GM12878 (cell line): ENCODE measurements around the gene BTG2. TPM values are rescaled to one million over a fixed set of nuclear protein-coding genes. Genes with fewer than 3 reads are reported as not detected.

Source experiments
- ASH2L ChIP-seq: fragments of 300-600, 200-600 bp; sonication (generic); IDR thresholded peaks from 2 replicates; pipeline ENCODE4 v1.6.1; 2017; ENCODE audit warnings: low read depth, mild to moderate bottlenecking, borderline replicate concordance
- BACH1 ChIP-seq: fragments of 450-650 bp; IDR thresholded peaks from 2 replicates; pipeline ENCODE4 v1.6.1; 2017; ENCODE audit warnings: mild to moderate bottlenecking, borderline replicate concordance
- BHLHE40 ChIP-seq, 2 experiments: fragments of 450-650 bp in 1 of 2; IDR thresholded peaks; 2 replicates each; pipeline ENCODE4 v1.6.1; 2011 to 2017; ENCODE audit warnings: low read depth in 2 of 2, borderline replicate concordance in 1 of 2, improper control_type of control experiment in 1 of 2, low read length in 1 of 2, mild to moderate bottlenecking in 1 of 2
- BRCA1 ChIP-seq: IDR thresholded peaks from 2 replicates; pipeline ENCODE4 v1.6.1; 2011; ENCODE audit warnings: low read depth, low read length, improper control_type of control experiment
- CREB1 ChIP-seq: IDR thresholded peaks from 2 replicates; pipeline ENCODE4 v1.6.1; 2012; ENCODE audit warnings: low read depth, mild to moderate bottlenecking, inconsistent platforms
- CREM ChIP-seq: IDR thresholded peaks from 2 replicates; pipeline ENCODE4 v1.6.1; 2014; ENCODE audit warnings: antibody characterized with exemption, low read depth
- EED ChIP-seq: sonication (generic); IDR thresholded peaks from 2 replicates; pipeline ENCODE4 v1.6.1; 2016; ENCODE audit warnings: antibody characterized with exemption, low read depth
- EZH2 ChIP-seq: IDR thresholded peaks from 2 replicates; pipeline ENCODE4 v1.6.1; 2012; ENCODE audit warnings: low read depth, mild to moderate bottlenecking, control low read depth, inconsistent platforms, low read length, borderline replicate concordance; ENCODE audit not compliant: control insufficient read depth
- FOXM1 ChIP-seq: IDR thresholded peaks from 2 replicates; pipeline ENCODE4 v1.6.1; 2012; ENCODE audit warnings: low read depth, mild to moderate bottlenecking, inconsistent platforms, low read length, moderate library complexity
- HCFC1 ChIP-seq: fragments of 150-350 bp; IDR thresholded peaks from 2 replicates; pipeline ENCODE4 v1.6.1; 2014; ENCODE audit warnings: low read length
- KLF5 ChIP-seq: fragments of 450-650 bp; IDR thresholded peaks from 2 replicates; pipeline ENCODE4 v1.6.1; 2014; ENCODE audit warnings: mild to moderate bottlenecking; ENCODE audit not compliant: partially characterized antibody
- LARP7 ChIP-seq: fragments of 450-650 bp; IDR thresholded peaks from 2 replicates; pipeline ENCODE4 v1.6.1; 2017; ENCODE audit warnings: mild to moderate bottlenecking
- NFXL1 ChIP-seq: fragments of 450-650 bp; IDR thresholded peaks from 2 replicates; pipeline ENCODE4 v1.6.1; 2017; ENCODE audit warnings: antibody characterized with exemption, mild to moderate bottlenecking, borderline replicate concordance
- NR2C1 ChIP-seq: fragments of 450-650 bp; IDR thresholded peaks from 2 replicates; pipeline ENCODE4 v1.6.1; 2017; ENCODE audit warnings: antibody characterized with exemption, mild to moderate bottlenecking, moderate library complexity
- NR2C2 ChIP-seq: IDR thresholded peaks from 2 replicates; pipeline ENCODE4 v1.6.1; 2011; ENCODE audit warnings: borderline replicate concordance, low read depth; ENCODE audit not compliant: control insufficient read depth, insufficient read length
- PML ChIP-seq: IDR thresholded peaks from 2 replicates; pipeline ENCODE4 v1.6.1; 2012; ENCODE audit warnings: low read length, inconsistent platforms
- RAD51 ChIP-seq: fragments of 450-650 bp; IDR thresholded peaks from 2 replicates; pipeline ENCODE4 v1.6.1; 2016; ENCODE audit warnings: moderate library complexity, mild to moderate bottlenecking, inconsistent platforms
- RCOR1 ChIP-seq: conservative IDR thresholded peaks from 2 replicates; pipeline ENCODE4 v1.6.1; 2012; ENCODE audit warnings: low read depth, low read length, improper control_type of control experiment
- SIX5 ChIP-seq: IDR thresholded peaks from 2 replicates; pipeline ENCODE4 v1.6.1; 2011; ENCODE audit warnings: mild to moderate bottlenecking, low read depth, low read length, moderate library complexity; ENCODE audit not compliant: severe bottlenecking
- SMARCA5 ChIP-seq: fragments of 450-650 bp; IDR thresholded peaks from 2 replicates; pipeline ENCODE4 v1.6.1; 2017; ENCODE audit warnings: mild to moderate bottlenecking
- TAF1 ChIP-seq: IDR thresholded peaks from 2 replicates; pipeline ENCODE4 v1.6.1; 2011; ENCODE audit warnings: mild to moderate bottlenecking, low read depth, low read length, borderline replicate concordance
- TCF3 ChIP-seq: IDR thresholded peaks from 2 replicates; pipeline ENCODE4 v1.6.1; 2012; ENCODE audit warnings: low read depth, mild to moderate bottlenecking, low read length, borderline replicate concordance; ENCODE audit not compliant: insufficient read depth
- ZNF217 ChIP-seq: fragments of 450-650 bp; IDR thresholded peaks from 2 replicates; pipeline ENCODE4 v1.6.1; 2017; ENCODE audit warnings: antibody characterized with exemption, mild to moderate bottlenecking
- ZSCAN29 ChIP-seq: fragments of 450-650 bp; IDR thresholded peaks from 2 replicates; pipeline ENCODE4 v1.6.1; 2017; ENCODE audit warnings: mild to moderate bottlenecking, moderate library complexity
- ZZZ3 ChIP-seq: IDR thresholded peaks from 2 replicates; pipeline ENCODE4 v1.6.1; 2011; ENCODE audit warnings: low read depth; ENCODE audit not compliant: control insufficient read depth, insufficient read length
- polyA plus RNA-seq, 11 experiments: library from polyadenylated mRNA; depleted of rRNA in 4 of 11; unstranded in 6 of 11; stranded (reverse) in 5 of 11; fragments of >200 nt; fragmentation: Nextera tagmentation in 4 of 11; fragmentation: Illumina TruSeq in 1 of 11; extraction: Ambion mirVana in 4 of 11; extraction: Trizol in 1 of 11; gene quantifications; 1 replicate in 1 of 11; 2 replicates in 10 of 11; pipeline versions ENCODE4 v1.2.1 to v1.2.3, GENCODE V29; 2011 to 2016; ENCODE audit warnings: inconsistent platforms in 2 of 11, missing spikeins in 2 of 11, low read depth in 1 of 11
- total RNA-seq, 4 experiments: library from RNA; depleted of rRNA in 3 of 4; stranded (reverse); fragments of >200 nt in 3 of 4; fragmentation: Illumina TruSeq in 1 of 4; extraction: Trizol in 1 of 4; gene quantifications; 2 replicates each; pipeline versions ENCODE4 v1.2.1 to v1.2.3, GENCODE V29; 2013 to 2021
- TF ChIP-seq, protein P1 (sequence below): IDR thresholded peaks from 2 replicates; pipeline ENCODE4 v1.6.1; 2012; ENCODE audit warnings: mild to moderate bottlenecking, low read depth, low read length
- TF ChIP-seq, protein P2 (sequence below), 3 experiments: IDR thresholded peaks in 2 of 3; conservative IDR thresholded peaks in 1 of 3; 2 replicates each; pipeline ENCODE4 v1.5.1; 2011; ENCODE audit warnings: low read depth in 3 of 3, low read length in 3 of 3, mild to moderate bottlenecking in 3 of 3, control low read depth in 2 of 3, moderate library complexity in 2 of 3, inconsistent platforms in 1 of 3, mixed read lengths in 1 of 3; ENCODE audit not compliant: control insufficient read depth in 2 of 3, insufficient read depth in 1 of 3; ENCODE audit errors: extremely low read depth in 1 of 3

The BTG2 gene
- total and polyA plus RNA-seq, 10 of the 15 experiments (the other 5 are each of a cell fraction or from before 2014, with no cell fraction given), result 23.3 to 160 (median 98.1) TPM

DNA sequence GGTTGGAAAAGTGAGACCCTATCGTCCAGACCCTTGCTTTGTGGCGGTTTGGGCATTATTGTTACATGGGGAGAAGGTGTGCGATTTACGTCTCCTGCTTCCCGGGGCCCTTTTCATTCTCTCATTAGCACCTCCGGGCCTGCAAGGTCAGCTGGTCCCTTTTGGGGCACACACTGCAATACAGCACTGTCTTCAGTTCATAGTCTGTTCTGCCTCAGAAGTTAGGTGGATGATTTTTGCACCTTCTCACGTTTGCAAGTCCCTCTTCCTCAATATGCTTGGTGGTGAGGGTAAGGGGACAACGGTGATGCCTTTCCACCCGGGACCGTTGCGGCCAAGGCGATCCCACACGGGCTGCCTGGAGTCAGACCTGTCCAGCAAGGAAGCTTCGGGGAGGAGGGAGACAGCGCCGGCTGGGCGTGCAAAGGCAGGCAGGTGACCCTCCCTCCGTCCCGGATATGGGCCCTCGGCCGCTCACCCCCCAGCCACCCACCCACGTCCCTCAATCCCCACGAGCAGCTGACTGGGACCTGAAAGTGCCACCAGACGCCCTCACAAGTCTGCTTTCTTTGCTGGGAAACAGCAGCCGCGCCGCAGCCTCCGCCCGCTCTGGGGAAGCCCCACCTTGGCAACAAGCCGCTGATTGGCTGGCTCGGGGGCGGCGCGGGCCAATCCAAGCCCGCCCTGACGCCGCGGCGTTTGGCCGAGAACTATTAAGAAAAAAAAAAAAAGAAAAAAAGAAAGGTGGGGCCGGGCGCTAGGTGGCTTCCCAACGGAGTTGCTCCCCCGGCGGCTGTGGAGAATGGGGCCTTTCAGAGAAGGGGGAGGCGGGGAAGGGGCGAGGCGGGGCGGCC, 21.7 kb downstream of the BTG2 start (continued):
- TF ChIP-seq, protein P1, sequence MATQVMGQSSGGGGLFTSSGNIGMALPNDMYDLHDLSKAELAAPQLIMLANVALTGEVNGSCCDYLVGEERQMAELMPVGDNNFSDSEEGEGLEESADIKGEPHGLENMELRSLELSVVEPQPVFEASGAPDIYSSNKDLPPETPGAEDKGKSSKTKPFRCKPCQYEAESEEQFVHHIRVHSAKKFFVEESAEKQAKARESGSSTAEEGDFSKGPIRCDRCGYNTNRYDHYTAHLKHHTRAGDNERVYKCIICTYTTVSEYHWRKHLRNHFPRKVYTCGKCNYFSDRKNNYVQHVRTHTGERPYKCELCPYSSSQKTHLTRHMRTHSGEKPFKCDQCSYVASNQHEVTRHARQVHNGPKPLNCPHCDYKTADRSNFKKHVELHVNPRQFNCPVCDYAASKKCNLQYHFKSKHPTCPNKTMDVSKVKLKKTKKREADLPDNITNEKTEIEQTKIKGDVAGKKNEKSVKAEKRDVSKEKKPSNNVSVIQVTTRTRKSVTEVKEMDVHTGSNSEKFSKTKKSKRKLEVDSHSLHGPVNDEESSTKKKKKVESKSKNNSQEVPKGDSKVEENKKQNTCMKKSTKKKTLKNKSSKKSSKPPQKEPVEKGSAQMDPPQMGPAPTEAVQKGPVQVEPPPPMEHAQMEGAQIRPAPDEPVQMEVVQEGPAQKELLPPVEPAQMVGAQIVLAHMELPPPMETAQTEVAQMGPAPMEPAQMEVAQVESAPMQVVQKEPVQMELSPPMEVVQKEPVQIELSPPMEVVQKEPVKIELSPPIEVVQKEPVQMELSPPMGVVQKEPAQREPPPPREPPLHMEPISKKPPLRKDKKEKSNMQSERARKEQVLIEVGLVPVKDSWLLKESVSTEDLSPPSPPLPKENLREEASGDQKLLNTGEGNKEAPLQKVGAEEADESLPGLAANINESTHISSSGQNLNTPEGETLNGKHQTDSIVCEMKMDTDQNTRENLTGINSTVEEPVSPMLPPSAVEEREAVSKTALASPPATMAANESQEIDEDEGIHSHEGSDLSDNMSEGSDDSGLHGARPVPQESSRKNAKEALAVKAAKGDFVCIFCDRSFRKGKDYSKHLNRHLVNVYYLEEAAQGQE, result no peak
- TF ChIP-seq KLF5, result no peak
- no peak for TF ChIP-seq SIX5
- no peak for TF ChIP-seq CREB1
- TF ChIP-seq NR2C2, result no peak
- TF ChIP-seq LARP7, result peak; percentile 72
- peak; percentile 85 for TF ChIP-seq EED
- TF ChIP-seq BACH1, result peak; percentile 79; the same call in 1 of the 2 replicates
- TF ChIP-seq HCFC1, result no peak
- TF ChIP-seq, protein P2, sequence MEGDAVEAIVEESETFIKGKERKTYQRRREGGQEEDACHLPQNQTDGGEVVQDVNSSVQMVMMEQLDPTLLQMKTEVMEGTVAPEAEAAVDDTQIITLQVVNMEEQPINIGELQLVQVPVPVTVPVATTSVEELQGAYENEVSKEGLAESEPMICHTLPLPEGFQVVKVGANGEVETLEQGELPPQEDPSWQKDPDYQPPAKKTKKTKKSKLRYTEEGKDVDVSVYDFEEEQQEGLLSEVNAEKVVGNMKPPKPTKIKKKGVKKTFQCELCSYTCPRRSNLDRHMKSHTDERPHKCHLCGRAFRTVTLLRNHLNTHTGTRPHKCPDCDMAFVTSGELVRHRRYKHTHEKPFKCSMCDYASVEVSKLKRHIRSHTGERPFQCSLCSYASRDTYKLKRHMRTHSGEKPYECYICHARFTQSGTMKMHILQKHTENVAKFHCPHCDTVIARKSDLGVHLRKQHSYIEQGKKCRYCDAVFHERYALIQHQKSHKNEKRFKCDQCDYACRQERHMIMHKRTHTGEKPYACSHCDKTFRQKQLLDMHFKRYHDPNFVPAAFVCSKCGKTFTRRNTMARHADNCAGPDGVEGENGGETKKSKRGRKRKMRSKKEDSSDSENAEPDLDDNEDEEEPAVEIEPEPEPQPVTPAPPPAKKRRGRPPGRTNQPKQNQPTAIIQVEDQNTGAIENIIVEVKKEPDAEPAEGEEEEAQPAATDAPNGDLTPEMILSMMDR (IDR thresholded peaks at IDR 0.05 in 2 of 3, conservative IDR thresholded peaks at IDR 0.05 in 1 of 3; ENCODE audit: control insufficient read depth in 2 of 3, extremely low read depth in 1 of 3, insufficient read depth in 1 of 3, low read depth in 3 of 3, low read length in 3 of 3), result peak in 2 of 3 experiments; percentile 12 to 22; a peak in 1 of 6 replicates
- no peak for TF ChIP-seq PML
- TF ChIP-seq NFXL1, result no peak; the same call in 1 of the 2 replicates
- TF ChIP-seq NR2C1, result no peak
- TF ChIP-seq BRCA1, result no peak
- TF ChIP-seq EZH2, result no peak
- TF ChIP-seq ASH2L, result no peak
- TF ChIP-seq TAF1, result peak; percentile 68; the same call in 1 of the 2 replicates
- TF ChIP-seq FOXM1, result no peak
- 0 out of 2 replicates have a peak, but pooled peaks have one; percentile 47 for TF ChIP-seq ZSCAN29
- peak; percentile 77 for TF ChIP-seq SMARCA5
- TF ChIP-seq ZZZ3, result no peak
- TF ChIP-seq RAD51, result peak; percentile 66
- no peak for TF ChIP-seq RCOR1
- TF ChIP-seq TCF3, result peak; percentile 84; the same call in 1 of the 2 replicates
- peak; percentile 83 to 94 for TF ChIP-seq BHLHE40 (IDR thresholded peaks at IDR 0.05; ENCODE audit: borderline replicate concordance in 1 of 2, low read depth in 2 of 2, low read length in 1 of 2)
- TF ChIP-seq ZNF217, result no peak; the same call in 1 of the 2 replicates
- no peak; the same call in 1 of the 2 replicates for TF ChIP-seq CREM
